Neural cell (in vitro differentiated cells): ENCODE data around the gene SECISBP2.

Experiments used
- CTCF ChIP-seq: fragments of 450-650 bp; IDR thresholded peaks from 2 replicates; pipeline ENCODE4 v1.5.1; 2014; ENCODE audit warnings: antibody characterized with exemption, mild to moderate bottlenecking, moderate library complexity; ENCODE audit not compliant: poor library complexity, severe bottlenecking
- EP300 ChIP-seq: fragments of 450-650 bp; conservative IDR thresholded peaks from 2 replicates; pipeline ENCODE4 v1.6.1; 2014; ENCODE audit warnings: antibody characterized with exemption, mild to moderate bottlenecking, moderate library complexity; ENCODE audit not compliant: poor library complexity, severe bottlenecking
- EZH2 ChIP-seq: fragments of 200-600, 300-800 bp; shearing (Covaris generic), sonication (generic); IDR thresholded peaks from 2 replicates; pipeline ENCODE4 v1.6.1; 2014; ENCODE audit warnings: antibody characterized with exemption, low read length, borderline replicate concordance, mild to moderate bottlenecking; ENCODE audit not compliant: insufficient read depth, poor library complexity, severe bottlenecking
- SMC3 ChIP-seq: fragments of 450-650 bp; conservative IDR thresholded peaks from 2 replicates; pipeline ENCODE4 v1.6.1; 2014; ENCODE audit warnings: antibody characterized with exemption, mild to moderate bottlenecking, moderate library complexity; ENCODE audit not compliant: poor library complexity

- TF ChIP-seq CTCF (no peak), EZH2 (no peak), EP300 (no peak), SMC3 (no peak)
Measured at GRCh38 chr9:89384783-89385182, 66.5 kb downstream of the SECISBP2 start.
